K562 (cell line): Measurements from ENCODE around the gene BTBD18. TPM values are rescaled to one million over a fixed set of nuclear protein-coding genes. Genes with fewer than 3 reads are reported as not detected.

Experiments
- CHCHD3 ChIP-seq: fragments of 250-450 bp; sonication (Bioruptor Pico); IDR thresholded peaks from 2 replicates; pipeline ENCODE4 v2.1.2; 2022; ENCODE audit warnings: mild to moderate bottlenecking
- DMBX1 ChIP-seq: fragments of 250-450 bp; sonication (Bioruptor Pico); IDR thresholded peaks from 2 replicates; pipeline ENCODE4 v1.8.0; 2022; ENCODE audit warnings: inconsistent platforms, mild to moderate bottlenecking, moderate library complexity, borderline replicate concordance
- EP300 ChIP-seq: IDR thresholded peaks from 2 replicates; pipeline ENCODE4 v1.6.1; 2012; ENCODE audit warnings: low read length, improper control_type of control experiment
- KLF6 ChIP-seq: fragments of 250-450 bp; sonication (Bioruptor Pico); IDR thresholded peaks from 2 replicates; pipeline ENCODE4 v1.4.0; 2020; ENCODE audit warnings: mild to moderate bottlenecking, moderate library complexity, borderline replicate concordance
- MAZ ChIP-seq, 2 experiments: fragments of 450-650 bp in 1 of 2; sonication (generic) in 1 of 2; formaldehyde crosslinking; IDR thresholded peaks in 1 of 2; conservative IDR thresholded peaks in 1 of 2; 2 replicates each; pipeline versions ENCODE4 v1.4.0 to v1.5.0; 2020; ENCODE audit warnings: mild to moderate bottlenecking in 1 of 2, missing genetic modification reagents in 1 of 2
- MEF2A ChIP-seq: IDR thresholded peaks from 2 replicates; pipeline ENCODE4 v1.6.1; 2011; ENCODE audit warnings: low read depth, mild to moderate bottlenecking, low read length, moderate library complexity; ENCODE audit not compliant: control insufficient read depth
- MEF2D ChIP-seq: conservative IDR thresholded peaks from 2 replicates; pipeline ENCODE4 v1.6.1; 2016; ENCODE audit warnings: low read depth, missing genetic modification characterization, missing compliant biosample characterization
- PHF20 ChIP-seq: fragments of 450-650 bp; IDR thresholded peaks from 2 replicates; pipeline ENCODE4 v1.6.1; 2018; ENCODE audit not compliant: partially characterized antibody
- SIN3A ChIP-seq, 2 experiments: fragments of 150-350 bp in 1 of 2; IDR thresholded peaks; 2 replicates each; pipeline ENCODE4 v1.6.1; 2011 to 2016; ENCODE audit warnings: borderline replicate concordance in 2 of 2, low read depth in 2 of 2, low read length in 2 of 2, mild to moderate bottlenecking in 2 of 2, moderate library complexity in 2 of 2; ENCODE audit not compliant: control insufficient read depth in 1 of 2
- SMARCC2 ChIP-seq: fragments of 450-650 bp; IDR thresholded peaks from 2 replicates; pipeline ENCODE4 v1.6.1; 2017; ENCODE audit warnings: antibody characterized with exemption, moderate library complexity, mild to moderate bottlenecking, low read depth
- SOX6 ChIP-seq: fragments of 450-650 bp; IDR thresholded peaks from 2 replicates; pipeline ENCODE4 v1.6.1; 2014; ENCODE audit warnings: mild to moderate bottlenecking
- WHSC1 ChIP-seq: IDR thresholded peaks from one replicate; pipeline ENCODE4 v1.6.1; 2012; ENCODE audit warnings: low read length, control low read depth, inconsistent platforms
- ZNF408 ChIP-seq: fragments of 250-450 bp; sonication (Bioruptor Pico); IDR thresholded peaks from 2 replicates; pipeline ENCODE4 v1.4.0; 2020; ENCODE audit warnings: low read depth, mild to moderate bottlenecking, moderate library complexity
- polyA plus RNA-seq, 8 experiments: library from polyadenylated mRNA; depleted of rRNA in 4 of 8; stranded (reverse) in 5 of 8; unstranded in 3 of 8; fragments of >200 nt; fragmentation: Nextera tagmentation in 2 of 8; fragmentation: Illumina TruSeq in 1 of 8; extraction: Ambion mirVana in 2 of 8; extraction: Trizol in 1 of 8; gene quantifications; 2 replicates each; pipeline versions ENCODE4 v1.2.1 to v1.2.3, GENCODE V29; 2011 to 2014; ENCODE audit warnings: inconsistent platforms in 1 of 8, missing spikeins in 1 of 8
- total RNA-seq, 7 experiments: library from RNA; depleted of rRNA in 6 of 7; stranded (reverse); fragments of >200 nt in 6 of 7; fragmentation: Illumina TruSeq in 2 of 7; extraction: Trizol in 2 of 7; gene quantifications; 2 replicates each; pipeline versions ENCODE4 v1.2.1 to v1.2.3, GENCODE V29; 2011 to 2021; ENCODE audit warnings: low replicate concordance in 1 of 7
- TF ChIP-seq, protein P1 (sequence below): fragments of 150-350 bp; conservative IDR thresholded peaks from 2 replicates; pipeline ENCODE4 v1.6.1; 2014; ENCODE audit warnings: low read length
- TF ChIP-seq, protein P2 (sequence below): sonication (generic); formaldehyde crosslinking; IDR thresholded peaks from 2 replicates; pipeline ENCODE4 v1.9.0; 2022; ENCODE audit warnings: mild to moderate bottlenecking, missing genetic modification reagents
- TF ChIP-seq, protein P3 (sequence below): sonication (generic); formaldehyde crosslinking; IDR thresholded peaks from 2 replicates; pipeline ENCODE4 v1.8.0; 2023; ENCODE audit warnings: mild to moderate bottlenecking, missing genetic modification reagents
- TF ChIP-seq, protein P4 (sequence below): sonication (generic); formaldehyde crosslinking; IDR thresholded peaks from 2 replicates; pipeline ENCODE4 v1.8.1; 2022; ENCODE audit warnings: missing genetic modification reagents
- TF ChIP-seq, protein P5 (sequence below): sonication (generic); formaldehyde crosslinking; IDR thresholded peaks from 2 replicates; pipeline ENCODE4 v1.8.0; 2022; ENCODE audit warnings: mild to moderate bottlenecking, missing genetic modification reagents

Gene BTBD18
- total and polyA plus RNA-seq, 9 of the 15 experiments (the other 6 are each of a cell fraction or from before 2014, with no cell fraction given) = 0.06 TPM; not detected in 8

DNA sequence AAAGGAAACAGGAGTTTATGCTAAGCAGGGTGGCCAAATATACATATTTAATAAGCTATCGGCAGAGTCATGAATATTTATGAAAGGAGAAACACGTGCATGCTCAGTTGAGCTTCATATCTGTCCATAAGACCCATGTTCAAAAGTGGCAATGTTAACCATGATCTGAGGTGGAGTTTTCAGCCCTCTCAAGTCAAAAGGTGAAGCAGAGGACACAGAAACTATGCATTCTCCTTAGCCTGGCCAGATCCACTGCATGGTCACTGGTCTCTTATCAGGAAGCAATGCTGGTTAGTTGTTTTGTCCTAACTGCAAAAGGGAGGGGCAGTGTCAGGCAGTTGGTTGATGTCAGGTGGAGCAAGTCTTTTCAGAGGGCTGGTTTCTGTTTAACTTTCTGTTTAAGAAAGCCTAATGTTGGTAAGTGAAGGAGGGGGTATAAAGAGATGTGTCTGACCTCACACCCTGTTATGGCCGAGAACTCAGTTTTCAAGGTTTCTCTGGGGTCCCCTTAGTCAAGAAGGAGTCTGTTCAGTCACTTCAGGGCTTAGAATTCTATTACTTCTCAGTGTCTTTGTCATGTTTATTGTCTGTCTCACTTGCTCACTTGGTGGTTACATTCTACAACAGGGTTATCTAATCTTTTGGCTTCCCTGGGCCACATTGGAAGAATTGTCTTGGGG is 15.9 kb downstream of the BTBD18 start (continued):
- peak in 1 of 2 experiments; percentile 11; a peak in 1 of 4 replicates for TF ChIP-seq SIN3A (IDR thresholded peaks at IDR 0.05; ENCODE audit: borderline replicate concordance in 2 of 2, control insufficient read depth in 1 of 2, low read depth in 2 of 2, low read length in 2 of 2)
- no peak for TF ChIP-seq MEF2A
- TF ChIP-seq, protein P1, sequence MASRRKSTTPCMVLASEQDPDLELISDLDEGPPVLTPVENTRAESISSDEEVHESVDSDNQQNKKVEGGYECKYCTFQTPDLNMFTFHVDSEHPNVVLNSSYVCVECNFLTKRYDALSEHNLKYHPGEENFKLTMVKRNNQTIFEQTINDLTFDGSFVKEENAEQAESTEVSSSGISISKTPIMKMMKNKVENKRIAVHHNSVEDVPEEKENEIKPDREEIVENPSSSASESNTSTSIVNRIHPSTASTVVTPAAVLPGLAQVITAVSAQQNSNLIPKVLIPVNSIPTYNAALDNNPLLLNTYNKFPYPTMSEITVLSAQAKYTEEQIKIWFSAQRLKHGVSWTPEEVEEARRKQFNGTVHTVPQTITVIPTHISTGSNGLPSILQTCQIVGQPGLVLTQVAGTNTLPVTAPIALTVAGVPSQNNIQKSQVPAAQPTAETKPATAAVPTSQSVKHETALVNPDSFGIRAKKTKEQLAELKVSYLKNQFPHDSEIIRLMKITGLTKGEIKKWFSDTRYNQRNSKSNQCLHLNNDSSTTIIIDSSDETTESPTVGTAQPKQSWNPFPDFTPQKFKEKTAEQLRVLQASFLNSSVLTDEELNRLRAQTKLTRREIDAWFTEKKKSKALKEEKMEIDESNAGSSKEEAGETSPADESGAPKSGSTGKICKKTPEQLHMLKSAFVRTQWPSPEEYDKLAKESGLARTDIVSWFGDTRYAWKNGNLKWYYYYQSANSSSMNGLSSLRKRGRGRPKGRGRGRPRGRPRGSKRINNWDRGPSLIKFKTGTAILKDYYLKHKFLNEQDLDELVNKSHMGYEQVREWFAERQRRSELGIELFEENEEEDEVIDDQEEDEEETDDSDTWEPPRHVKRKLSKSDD = no peak
- TF ChIP-seq KLF6 = peak; percentile 17; the same call in 1 of the 2 replicates
- 0 out of 2 replicates have a peak, but pooled peaks have one; percentile 21 for TF ChIP-seq MEF2D (tag)
- peak in 1 of 2 experiments; percentile 76; a peak in 1 of 4 replicates for TF ChIP-seq MAZ (CRISPR knock-in tag; conservative IDR thresholded peaks at IDR 0.05 in 1 of 2, IDR thresholded peaks at IDR 0.05 in 1 of 2)
- no peak for TF ChIP-seq CHCHD3
- no peak for TF ChIP-seq PHF20
- TF ChIP-seq, protein P2, sequence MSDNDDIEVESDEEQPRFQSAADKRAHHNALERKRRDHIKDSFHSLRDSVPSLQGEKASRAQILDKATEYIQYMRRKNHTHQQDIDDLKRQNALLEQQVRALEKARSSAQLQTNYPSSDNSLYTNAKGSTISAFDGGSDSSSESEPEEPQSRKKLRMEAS = peak; percentile 45; the same call in 1 of the 2 replicates
- TF ChIP-seq, protein P3, sequence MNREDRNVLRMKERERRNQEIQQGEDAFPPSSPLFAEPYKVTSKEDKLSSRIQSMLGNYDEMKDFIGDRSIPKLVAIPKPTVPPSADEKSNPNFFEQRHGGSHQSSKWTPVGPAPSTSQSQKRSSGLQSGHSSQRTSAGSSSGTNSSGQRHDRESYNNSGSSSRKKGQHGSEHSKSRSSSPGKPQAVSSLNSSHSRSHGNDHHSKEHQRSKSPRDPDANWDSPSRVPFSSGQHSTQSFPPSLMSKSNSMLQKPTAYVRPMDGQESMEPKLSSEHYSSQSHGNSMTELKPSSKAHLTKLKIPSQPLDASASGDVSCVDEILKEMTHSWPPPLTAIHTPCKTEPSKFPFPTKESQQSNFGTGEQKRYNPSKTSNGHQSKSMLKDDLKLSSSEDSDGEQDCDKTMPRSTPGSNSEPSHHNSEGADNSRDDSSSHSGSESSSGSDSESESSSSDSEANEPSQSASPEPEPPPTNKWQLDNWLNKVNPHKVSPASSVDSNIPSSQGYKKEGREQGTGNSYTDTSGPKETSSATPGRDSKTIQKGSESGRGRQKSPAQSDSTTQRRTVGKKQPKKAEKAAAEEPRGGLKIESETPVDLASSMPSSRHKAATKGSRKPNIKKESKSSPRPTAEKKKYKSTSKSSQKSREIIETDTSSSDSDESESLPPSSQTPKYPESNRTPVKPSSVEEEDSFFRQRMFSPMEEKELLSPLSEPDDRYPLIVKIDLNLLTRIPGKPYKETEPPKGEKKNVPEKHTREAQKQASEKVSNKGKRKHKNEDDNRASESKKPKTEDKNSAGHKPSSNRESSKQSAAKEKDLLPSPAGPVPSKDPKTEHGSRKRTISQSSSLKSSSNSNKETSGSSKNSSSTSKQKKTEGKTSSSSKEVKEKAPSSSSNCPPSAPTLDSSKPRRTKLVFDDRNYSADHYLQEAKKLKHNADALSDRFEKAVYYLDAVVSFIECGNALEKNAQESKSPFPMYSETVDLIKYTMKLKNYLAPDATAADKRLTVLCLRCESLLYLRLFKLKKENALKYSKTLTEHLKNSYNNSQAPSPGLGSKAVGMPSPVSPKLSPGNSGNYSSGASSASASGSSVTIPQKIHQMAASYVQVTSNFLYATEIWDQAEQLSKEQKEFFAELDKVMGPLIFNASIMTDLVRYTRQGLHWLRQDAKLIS (CRISPR knock-in tag) = no peak
- 0 out of 2 replicates have a peak, but pooled peaks have one; percentile 18 for TF ChIP-seq DMBX1 (CRISPR knock-in tag)
- TF ChIP-seq SOX6 = peak; percentile 79
- no peak for TF ChIP-seq ZNF408
- TF ChIP-seq, protein P4, sequence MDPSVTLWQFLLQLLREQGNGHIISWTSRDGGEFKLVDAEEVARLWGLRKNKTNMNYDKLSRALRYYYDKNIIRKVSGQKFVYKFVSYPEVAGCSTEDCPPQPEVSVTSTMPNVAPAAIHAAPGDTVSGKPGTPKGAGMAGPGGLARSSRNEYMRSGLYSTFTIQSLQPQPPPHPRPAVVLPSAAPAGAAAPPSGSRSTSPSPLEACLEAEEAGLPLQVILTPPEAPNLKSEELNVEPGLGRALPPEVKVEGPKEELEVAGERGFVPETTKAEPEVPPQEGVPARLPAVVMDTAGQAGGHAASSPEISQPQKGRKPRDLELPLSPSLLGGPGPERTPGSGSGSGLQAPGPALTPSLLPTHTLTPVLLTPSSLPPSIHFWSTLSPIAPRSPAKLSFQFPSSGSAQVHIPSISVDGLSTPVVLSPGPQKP = no peak
- TF ChIP-seq, protein P5, sequence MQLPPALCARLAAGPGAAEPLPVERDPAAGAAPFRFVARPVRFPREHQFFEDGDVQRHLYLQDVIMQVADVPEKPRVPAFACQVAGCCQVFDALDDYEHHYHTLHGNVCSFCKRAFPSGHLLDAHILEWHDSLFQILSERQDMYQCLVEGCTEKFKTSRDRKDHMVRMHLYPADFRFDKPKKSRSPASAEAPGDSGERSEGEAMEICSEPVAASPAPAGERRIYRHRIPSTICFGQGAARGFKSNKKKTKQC (CRISPR knock-in tag) = no peak
- no peak for TF ChIP-seq SMARCC2
- TF ChIP-seq WHSC1 = no peak
- TF ChIP-seq EP300 = peak; percentile 77
